NCI-H1105 treated with DMSO at 0.1 percent for 48 hours (cell line): ENCODE measurements around the gene ADPRHL1.
A peak's percentile ranks its signal among the peaks of the same experiment; 100 is the strongest.

Experiments
- DNase-seq: peaks from one replicate; lab custom pipeline; 2025; lab: John Stamatoyannopoulos, UW

The ADPRHL1 gene

DNA sequence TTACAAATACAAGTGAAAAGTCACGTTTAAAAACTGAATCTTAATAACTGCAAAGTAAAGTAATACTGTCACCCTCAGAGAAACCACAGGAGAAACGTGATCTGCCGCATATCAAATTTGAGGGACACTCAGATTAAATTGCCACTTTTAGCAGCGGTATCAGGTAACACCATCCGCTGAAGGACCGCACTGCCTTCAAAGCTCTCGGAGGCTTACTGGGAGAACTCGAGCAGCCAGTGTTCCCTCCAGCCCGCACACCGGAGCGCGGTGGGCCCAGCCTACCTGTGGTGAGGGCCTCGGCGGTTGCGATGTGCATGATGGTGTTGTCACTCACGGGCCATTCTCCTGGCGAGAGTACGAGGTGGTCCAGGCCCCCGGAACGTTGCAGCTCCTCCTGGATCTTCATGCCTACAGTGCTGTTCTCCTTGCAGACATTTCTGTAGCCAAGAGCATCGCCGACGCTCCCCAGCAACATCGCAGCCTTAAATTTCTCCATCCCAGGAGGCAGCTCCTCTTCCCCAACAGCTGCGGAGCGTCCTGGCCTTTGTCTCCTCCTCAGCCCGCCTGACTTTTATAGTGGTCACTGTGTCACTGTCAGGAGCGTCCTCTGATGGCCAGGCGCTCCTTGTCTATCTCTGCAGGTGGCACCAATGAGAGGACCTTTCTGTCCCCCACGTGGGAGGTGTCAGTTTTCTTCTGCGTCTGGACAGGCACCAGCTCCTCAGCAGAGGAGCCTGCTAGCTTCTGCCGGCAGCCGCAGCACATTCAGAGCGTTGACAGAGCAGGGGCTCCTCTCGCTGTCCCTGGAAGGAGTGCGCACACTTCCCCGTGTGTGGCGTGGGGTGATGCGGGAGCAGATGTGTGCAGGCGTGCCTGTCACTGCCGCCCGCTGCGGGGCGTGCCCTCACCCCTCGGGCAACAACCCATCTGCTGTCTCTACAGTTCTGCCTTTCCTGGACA is at the start of gene ADPRHL1:
Gene ADPRHL1 (minus strand): TSS at position 547 of the 960 bp plus-strand sequence. CDS start 51 bp downstream, at position 496.
- no peak for DNase-seq

GRCh38 chr13:113502686-113503085 is 49.4 kb upstream of the ADPRHL1 start:
- no peak for DNase-seq

DNA sequence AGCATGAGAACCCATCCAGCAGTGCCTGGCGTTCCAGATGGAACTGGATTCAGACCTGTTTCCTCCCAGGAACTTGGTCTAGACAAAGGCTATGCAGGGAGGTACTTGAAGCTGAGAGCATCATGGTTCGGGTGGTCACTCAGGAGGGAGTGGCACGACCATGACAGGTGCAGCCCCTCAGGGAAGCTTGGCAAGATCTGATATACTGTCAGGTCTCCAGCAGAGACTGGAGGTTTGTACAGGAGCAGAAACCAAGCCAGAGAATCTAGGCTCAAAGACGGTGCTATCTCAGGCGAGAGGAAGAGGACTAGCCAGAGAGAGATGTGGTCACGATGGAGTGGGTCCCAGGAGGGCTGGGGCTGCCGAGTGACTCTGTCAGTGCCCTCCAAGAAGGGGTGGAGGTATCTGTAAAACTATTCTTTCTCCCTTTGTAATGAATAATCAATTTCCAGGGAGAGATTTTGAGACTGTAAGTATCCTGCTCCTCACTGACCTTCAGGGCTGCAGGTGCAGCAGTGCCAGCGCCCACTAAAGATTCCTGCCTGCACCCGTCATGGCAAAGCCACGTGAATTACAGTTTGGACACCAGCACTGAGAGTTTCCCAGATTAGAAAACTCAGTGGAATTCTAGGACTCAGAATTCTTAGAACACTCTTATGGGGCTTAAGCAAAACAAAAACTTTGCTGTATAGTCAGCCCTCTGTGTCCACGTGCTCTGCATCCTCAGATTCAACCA is 47.4 kb upstream of the ADPRHL1 start:
- no peak for DNase-seq

GRCh38 chr13:113499936-113500335 is 46.6 kb upstream of the ADPRHL1 start:
- no peak for DNase-seq

DNA sequence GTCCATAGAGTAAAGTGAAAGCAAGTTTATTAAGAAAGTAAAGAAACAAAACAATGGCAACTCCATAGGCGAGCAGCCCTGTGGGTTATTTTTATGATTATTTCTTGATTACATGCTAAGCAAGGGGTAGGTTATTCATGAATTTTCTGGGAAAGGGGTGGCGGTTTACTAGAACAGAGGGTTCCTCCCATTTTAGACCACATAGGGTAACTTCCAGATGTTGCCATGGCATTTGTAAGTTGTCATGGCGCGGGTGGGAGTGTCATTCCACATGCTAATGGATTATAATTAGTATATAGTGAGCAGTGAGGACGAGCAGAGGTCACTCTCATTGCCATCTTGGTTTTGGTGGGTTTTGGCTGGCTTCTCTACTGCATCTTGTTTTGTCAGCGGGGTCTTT is 45.6 kb upstream of the ADPRHL1 start:
- DNase-seq = no peak

DNA sequence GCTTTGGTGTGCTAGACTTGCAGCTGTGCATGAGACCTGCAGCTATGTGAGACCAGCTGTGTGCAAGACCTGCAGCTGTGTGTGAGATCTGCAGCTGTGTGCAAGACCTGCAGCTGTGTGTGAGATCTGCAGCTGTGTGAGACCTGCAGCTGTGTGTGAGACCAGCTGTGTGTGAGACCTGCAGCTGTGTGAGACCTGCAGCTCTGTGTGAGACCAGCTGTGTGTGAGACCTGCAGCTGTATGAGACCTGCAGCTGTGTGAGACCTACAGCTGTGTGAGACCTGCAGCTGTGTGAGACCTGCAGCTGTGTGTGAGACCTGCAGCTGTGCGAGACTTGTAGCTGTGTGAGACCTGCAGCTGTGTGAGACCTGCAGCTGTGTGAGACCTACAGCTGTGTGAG is 43.9 kb upstream of the ADPRHL1 start:
- DNase-seq = no peak

DNA sequence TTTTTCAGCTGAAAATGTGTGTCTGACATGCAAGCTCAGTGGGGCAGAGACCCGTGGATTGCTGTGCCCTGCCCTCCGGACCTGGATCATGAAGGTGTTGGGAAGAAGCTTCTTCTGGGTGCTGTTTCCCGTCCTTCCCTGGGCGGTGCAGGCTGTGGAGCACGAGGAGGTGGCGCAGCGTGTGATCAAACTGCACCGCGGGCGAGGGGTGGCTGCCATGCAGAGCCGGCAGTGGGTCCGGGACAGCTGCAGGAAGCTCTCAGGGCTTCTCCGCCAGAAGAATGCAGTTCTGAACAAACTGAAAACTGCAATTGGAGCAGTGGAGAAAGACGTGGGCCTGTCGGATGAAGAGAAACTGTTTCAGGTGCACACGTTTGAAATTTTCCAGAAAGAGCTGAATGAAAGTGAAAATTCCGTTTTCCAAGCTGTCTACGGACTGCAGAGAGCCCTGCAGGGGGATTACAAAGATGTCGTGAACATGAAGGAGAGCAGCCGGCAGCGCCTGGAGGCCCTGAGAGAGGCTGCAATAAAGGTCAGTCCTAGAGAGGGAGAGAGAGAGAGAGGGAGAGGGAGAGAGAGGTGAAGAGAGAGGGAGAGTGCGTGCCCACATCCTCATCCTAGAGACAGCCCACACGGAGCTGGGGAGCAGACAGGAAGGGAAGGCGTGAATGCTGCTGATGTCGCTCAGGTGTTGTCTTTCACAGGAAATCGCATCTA is 42.4 kb upstream of the ADPRHL1 start:
- no peak for DNase-seq

GRCh38 chr13:113493315-113493951 is 40.1 kb upstream of the ADPRHL1 start:
- DNase-seq = peak; percentile 7

GRCh38 chr13:113491982-113492381 is 38.7 kb upstream of the ADPRHL1 start:
- no peak for DNase-seq

GRCh38 chr13:113491418-113491883 is 38.2 kb upstream of the ADPRHL1 start:
- DNase-seq = no peak

GRCh38 chr13:113490496-113491417 is 37.5 kb upstream of the ADPRHL1 start, which contains the start of gene DCUN1D2:
TSS of gene DCUN1D2 (minus strand) at chr13:113490711. CDS start at chr13:113490669, 42 bp downstream.
- peak; percentile 92 for DNase-seq

- peak; percentile 48 for DNase-seq
Measured at GRCh38 chr13:113489549-113490495, 36.5 kb upstream of the ADPRHL1 start.

DNA sequence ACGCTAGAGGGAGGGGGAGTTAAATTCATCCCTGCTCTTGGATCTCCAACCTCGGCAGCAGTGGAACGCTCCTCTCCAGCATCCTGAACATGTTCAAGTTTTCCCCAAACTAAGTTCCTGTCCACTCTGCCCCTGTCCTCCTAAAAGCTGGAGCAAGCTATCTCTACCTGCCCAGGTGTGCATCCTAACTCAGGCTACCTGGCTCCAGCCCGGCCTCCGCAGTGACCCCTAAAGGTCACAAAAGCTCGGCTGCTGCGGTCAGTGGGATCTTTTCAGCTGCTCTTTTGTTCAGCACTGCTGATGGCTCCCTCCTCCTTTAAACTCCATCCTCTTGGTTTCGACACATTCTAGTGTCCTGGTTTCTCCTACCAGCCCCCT is 35.9 kb upstream of the ADPRHL1 start:
- DNase-seq = peak; percentile 33

GRCh38 chr13:113488283-113488682 is 35.0 kb upstream of the ADPRHL1 start:
- no peak for DNase-seq

DNA sequence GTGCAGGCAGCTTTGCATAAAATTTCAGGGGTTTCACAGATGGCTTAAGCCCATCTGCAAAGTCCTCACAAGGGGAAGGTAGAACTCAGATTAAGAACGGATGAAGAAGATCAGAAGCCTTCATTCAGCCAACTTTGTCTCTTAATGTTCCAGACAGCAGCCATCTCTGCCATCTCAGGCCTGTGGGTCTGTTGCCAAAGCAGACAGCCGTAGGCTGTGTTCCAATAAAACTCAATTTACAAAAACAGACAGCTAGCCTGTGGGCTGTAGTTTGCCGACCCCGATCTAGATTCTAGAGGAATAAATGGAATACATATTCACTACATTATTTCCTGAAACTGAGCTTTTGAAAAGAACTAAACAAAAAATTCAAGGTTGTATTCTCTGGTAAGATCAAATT is 33.4 kb upstream of the ADPRHL1 start:
- no peak for DNase-seq

GRCh38 chr13:113485545-113485944 is 32.3 kb upstream of the ADPRHL1 start:
- DNase-seq = no peak

DNA sequence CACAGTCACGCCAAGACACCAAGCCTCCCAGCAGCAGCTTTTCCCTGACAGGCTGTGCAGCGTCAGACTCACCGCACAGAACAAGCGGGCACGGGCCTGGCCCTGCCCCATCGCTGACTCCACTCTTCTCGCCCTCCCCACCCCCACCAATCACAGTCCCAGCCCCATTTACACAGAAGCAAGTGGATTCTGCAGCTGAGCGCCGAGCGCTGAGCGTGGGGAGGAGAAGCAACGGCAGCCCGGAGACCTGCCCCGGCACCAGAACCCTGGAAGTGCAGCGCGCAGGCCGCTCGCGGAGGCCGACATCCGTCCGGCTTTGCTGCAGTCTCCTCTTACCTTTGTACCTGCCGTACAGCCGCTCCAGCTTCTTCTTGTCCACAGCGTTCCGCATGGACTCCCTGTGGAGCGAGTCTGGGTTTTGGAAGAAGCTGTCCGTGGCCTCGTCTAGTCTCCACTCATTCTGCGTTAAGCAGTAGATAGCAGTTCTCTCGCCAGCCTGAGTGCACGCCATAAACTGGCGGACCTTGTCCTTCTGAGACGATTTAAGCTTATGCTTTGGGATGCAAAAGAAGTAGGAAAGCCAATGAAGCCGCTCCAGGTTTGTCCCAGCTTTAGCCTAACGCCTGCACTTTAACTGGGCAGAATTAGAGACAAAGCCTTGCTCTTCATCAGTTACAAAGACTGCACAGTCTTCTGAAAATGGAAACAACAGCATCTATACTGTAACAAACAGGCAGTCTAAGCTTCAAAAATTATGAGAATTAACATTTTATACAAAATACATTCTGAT is 30.4 kb upstream of the ADPRHL1 start:
- no peak for DNase-seq

- no peak for DNase-seq
Measured at GRCh38 chr13:113483081-113483480, 29.8 kb upstream of the ADPRHL1 start.

- DNase-seq = no peak
Measured at GRCh38 chr13:113479179-113479578, 25.9 kb upstream of the ADPRHL1 start.
